Common myeloid progenitor, CD34-positive (primary cell): Measurements from ENCODE around the gene DRAXIN.

Source experiments
- CTCF ChIA-PET: fragments of 350-600 bp; sonication (Branson Sonifier 250); formaldehyde crosslinking; loops from one replicate; lab custom pipeline; 2021; ENCODE audit warnings: antibody characterized with exemption; lab: Charles Lee
- POLR2A ChIA-PET: fragments of 350-600 bp; sonication (Branson Sonifier 250); formaldehyde crosslinking; loops from one replicate; lab custom pipeline; 2021; ENCODE audit warnings: antibody characterized with exemption; lab: Charles Lee
- DNase-seq, 3 donors: peaks; one replicate each; pipeline versions ENCODE4 v3.0.0 to v3.0.0-alpha.2; 2013
- H3K27ac ChIP-seq, 2 experiments: 1 replicate in 1 of 2; 2 replicates in 1 of 2; pipeline ENCODE4 v1.7.0; 2013; ENCODE audit warnings: inconsistent platforms in 2 of 2, low read length in 2 of 2, mild to moderate bottlenecking in 2 of 2, low read depth in 1 of 2, moderate library complexity in 1 of 2; ENCODE audit not compliant: severe bottlenecking in 2 of 2, insufficient read depth in 1 of 2, poor library complexity in 1 of 2
- H3K27me3 ChIP-seq, 5 experiments: replicated peaks in 2 of 5; 1 replicate in 3 of 5; 2 replicates in 2 of 5; pipeline versions ENCODE4 v1.6.1 to v1.7.0; 2013; ENCODE audit warnings: low read length in 4 of 5, mild to moderate bottlenecking in 2 of 5, moderate library complexity in 2 of 5, inconsistent platforms in 1 of 5; ENCODE audit not compliant: insufficient read depth in 5 of 5, control insufficient read depth in 4 of 5
- H3K36me3 ChIP-seq, 4 experiments: 1 replicate in 2 of 4; 2 replicates in 2 of 4; pipeline versions ENCODE4 v1.6.1 to v1.7.0; 2013; ENCODE audit warnings: low read length in 3 of 4, control low read depth in 1 of 4, mild to moderate bottlenecking in 1 of 4; ENCODE audit not compliant: control insufficient read depth in 4 of 4, insufficient read depth in 4 of 4
- H3K4me1 ChIP-seq, 4 experiments: 1 replicate in 3 of 4; 2 replicates in 1 of 4; pipeline versions ENCODE4 v1.6.1 to v1.7.1; 2013; ENCODE audit warnings: low read length in 3 of 4, mild to moderate bottlenecking in 3 of 4, control low read depth in 1 of 4, inconsistent platforms in 1 of 4, moderate library complexity in 1 of 4; ENCODE audit not compliant: control insufficient read depth in 4 of 4, insufficient read depth in 4 of 4; ENCODE audit errors: control extremely low read depth in 1 of 4
- H3K4me3 ChIP-seq, 7 experiments: 1 replicate in 4 of 7; 2 replicates in 3 of 7; pipeline versions ENCODE4 v1.5.1 to v1.7.0; 2013; ENCODE audit warnings: mild to moderate bottlenecking in 7 of 7, low read length in 6 of 7, moderate library complexity in 6 of 7, inconsistent platforms in 2 of 7, low read depth in 2 of 7, control low read depth in 1 of 7; ENCODE audit not compliant: insufficient read depth in 4 of 7, control insufficient read depth in 1 of 7; ENCODE audit errors: extremely low read depth in 1 of 7
- H3K9me3 ChIP-seq, 5 experiments: 1 replicate in 4 of 5; 2 replicates in 1 of 5; pipeline versions ENCODE4 v1.6.1 to v1.7.1; 2013; ENCODE audit warnings: low read length in 4 of 5, mild to moderate bottlenecking in 2 of 5, inconsistent platforms in 1 of 5, low read depth in 1 of 5, moderate library complexity in 1 of 5; ENCODE audit not compliant: control insufficient read depth in 4 of 5, insufficient read depth in 2 of 5; ENCODE audit errors: control extremely low read depth in 1 of 5
- WGBS: methylation state at CpG from one replicate; pipeline ENCODE4 v1.1.5; 2013; ENCODE audit not compliant: insufficient coverage; 5-methylcytosine and 5-hydroxymethylcytosine counted together

Gene DRAXIN

GRCh38 chr1:11675325-11675724 lies 16.2 kb upstream of the DRAXIN start:
- H3K4me1 ChIP-seq: peaks cover 0 to 6% (median 4%) of the 10 kb centered on the region in 4 experiments
- H3K36me3 ChIP-seq: peaks cover 5 to 59% (median 33%) of the 10 kb centered on the region in 4 experiments
- no peaks in the 10 kb centered on the region for H3K9me3 ChIP-seq
- POLR2A ChIA-PET: no interaction called here
- no peak overlapping the region for H3K4me3 ChIP-seq
- H3K27me3 ChIP-seq: no peaks in the 10 kb centered on the region
- no peak overlapping the region for H3K27ac ChIP-seq
- WGBS: 94% methylated on average over 8 of the region's 10 CpGs
- no peak for DNase-seq
- CTCF ChIA-PET: interaction anchor here (1.2 to 4.0 kb wide), 3 partner anchors 11 to 74 kb away, joined by 3 to 15 read pairs (median 5); partner anchors contain the start of gene FBXO6

GRCh38 chr1:11676386-11677103 lies 15.0 kb upstream of the DRAXIN start:
- peaks cover 0 to 13% (median 10%) of the 10 kb centered on the region in 4 experiments for H3K4me1 ChIP-seq
- POLR2A ChIA-PET: no interaction called here

GRCh38 chr1:11678442-11678841 lies 13.1 kb upstream of the DRAXIN start:
- ChIA-PET POLR2A (no interaction called here), CTCF (interaction anchor here (0.6 to 4.0 kb wide), 3 partner anchors 14 to 47 kb away, joined by 3 to 15 read pairs (median 3); partner anchors contain the start of gene FBXO6)
- no peaks in the 10 kb centered on the region for H3K9me3 ChIP-seq
- 100% methylated on average over 2 of the region's 2 CpGs for WGBS
- peaks cover 3 to 22% (median 17%) of the 10 kb centered on the region in 4 experiments for H3K4me1 ChIP-seq
- peaks cover 5 to 33% (median 21%) of the 10 kb centered on the region in 4 experiments for H3K36me3 ChIP-seq
- H3K27me3 ChIP-seq: no peaks in the 10 kb centered on the region
- no peak overlapping the region for H3K4me3 ChIP-seq
- no peak for DNase-seq
- H3K27ac ChIP-seq: no peak overlapping the region

More at GRCh38 chr1:11676386-11677103, 15.0 kb upstream of the DRAXIN start:
- H3K4me3 ChIP-seq: no peak overlapping the region
- CTCF ChIA-PET: interaction anchor here (0.7 to 4.0 kb wide), 5 partner anchors 12 to 779 kb away, joined by 3 to 15 read pairs (median 5); partner anchors contain the start of gene FBXO6
- no peak for DNase-seq
- no peak overlapping the region for H3K27ac ChIP-seq
- H3K27me3 ChIP-seq: no peaks in the 10 kb centered on the region
- 96% methylated on average over 5 of the region's 10 CpGs for WGBS
- peaks cover 5 to 49% (median 30%) of the 10 kb centered on the region in 4 experiments for H3K36me3 ChIP-seq
- H3K9me3 ChIP-seq: no peaks in the 10 kb centered on the region

- CTCF ChIA-PET: interaction anchor here (1.0 to 1.5 kb wide), 4 partner anchors 27 to 40 kb away, joined by 3 to 4 read pairs (median 3); no protein-coding TSS in a partner anchor
- POLR2A ChIA-PET: no interaction called here
- 13% methylated on average over 48 of the region's 65 CpGs for WGBS
These were observed 11.0 kb upstream of the DRAXIN start for GRCh38 chr1:11680270-11681070.

GRCh38 chr1:11681071-11681771 lies 10.3 kb upstream of the DRAXIN start, which contains the start of gene MAD2L2:
MAD2L2 (minus strand) TSS chr1:11681148; CDS start chr1:11680601, 547 bp downstream.
- peaks cover 0 to 6% (median 0%) of the 10 kb centered on the region in 5 experiments for H3K27me3 ChIP-seq
- under 1% methylated on average over 70 of the region's 71 CpGs for WGBS
- peaks cover 3 to 22% (median 17%) of the 10 kb centered on the region in 4 experiments for H3K4me1 ChIP-seq
- peak within 1 kb of the TSS; percentile 49 to 92 (median 87) for H3K4me3 ChIP-seq
- H3K9me3 ChIP-seq: no peaks in the 10 kb centered on the region
- POLR2A ChIA-PET: interaction anchor here (0.7 kb wide), 1 partner anchor 117 kb away, joined by 3 read pairs; no protein-coding TSS in a partner anchor
- H3K36me3 ChIP-seq: peaks cover 0 to 10% (median 7%) of the 10 kb centered on the region in 4 experiments
- peak; percentile 78 to 90 (median 88) for DNase-seq
- peak within 1 kb of the TSS in 1 of 2 experiments; percentile 71 for H3K27ac ChIP-seq
- CTCF ChIA-PET: interaction anchor here (1.0 to 3.0 kb wide), 10 partner anchors 9 to 122 kb away, joined by 3 to 12 read pairs (median 4); partner anchors contain the start of gene FBXO6

More at GRCh38 chr1:11680270-11681070, 11.0 kb upstream of the DRAXIN start:
- peak overlapping the region in 1 of 2 experiments; percentile 71 for H3K27ac ChIP-seq
- peaks cover 3 to 17% (median 12%) of the 10 kb centered on the region in 4 experiments for H3K36me3 ChIP-seq
- peaks cover 0 to 2% (median 0%) of the 10 kb centered on the region in 5 experiments for H3K27me3 ChIP-seq
- H3K4me1 ChIP-seq: peaks cover 3 to 22% (median 17%) of the 10 kb centered on the region in 4 experiments
- peak overlapping the region; percentile 49 to 92 (median 87) for H3K4me3 ChIP-seq
- DNase-seq: no peak
- no peaks in the 10 kb centered on the region for H3K9me3 ChIP-seq

- H3K27me3 ChIP-seq: peaks cover 0 to 8% (median 0%) of the 10 kb centered on the region in 5 experiments
- H3K4me1 ChIP-seq: peaks cover 3 to 22% (median 17%) of the 10 kb centered on the region in 4 experiments
- H3K4me3 ChIP-seq: peak overlapping the region in 2 of 7 experiments; percentile 81 to 91
- ChIA-PET POLR2A (no interaction called here), CTCF (interaction anchor here (0.9 to 3.0 kb wide), 11 partner anchors 8 to 121 kb away, joined by 3 to 12 read pairs (median 5); partner anchors contain the start of gene FBXO6)
- peaks cover 0 to 2% (median 0%) of the 10 kb centered on the region in 4 experiments for H3K36me3 ChIP-seq
- 64% methylated on average over 6 of the region's 7 CpGs for WGBS
- no peak overlapping the region for H3K27ac ChIP-seq
- no peak for DNase-seq
- no peaks in the 10 kb centered on the region for H3K9me3 ChIP-seq
These were observed 9.2 kb upstream of the DRAXIN start for GRCh38 chr1:11682287-11682771.
